Calu3 (cell line): ENCODE measurements around the gene SH2B2. TPM values are rescaled to one million over a fixed set of nuclear protein-coding genes. Genes with fewer than 3 reads are reported as not detected.

Source experiments
- BruUV-seq: library from RNA; stranded (reverse); fragments of 400-500 nt; replicated peaks from 2 replicates; lab custom pipeline; 2021; lab: Mats Ljungman, UMichigan
- CTCF ChIA-PET: fragments of 300-600 bp; sonication (Branson Sonifier 250); formaldehyde crosslinking; loops from one replicate; lab custom pipeline; 2022; ENCODE audit warnings: antibody characterized with exemption; lab: Charles Lee
- DNase-seq: peaks from one replicate; pipeline ENCODE4 v3.0.0; 2022
- H3K27ac Mint-ChIP-seq: one replicate; pipeline ENCODE4 v1.8.0; 2022; ENCODE audit warnings: mixed read lengths; ENCODE audit not compliant: unreplicated experiment
- H3K27me3 Mint-ChIP-seq: one replicate; pipeline ENCODE4 v1.8.0; 2022; ENCODE audit warnings: mixed read lengths; ENCODE audit not compliant: unreplicated experiment
- H3K36me3 Mint-ChIP-seq: one replicate; pipeline ENCODE4 v1.8.0; 2022; ENCODE audit warnings: mild to moderate bottlenecking, moderate library complexity, mixed read lengths; ENCODE audit not compliant: insufficient read depth, unreplicated experiment
- H3K4me1 Mint-ChIP-seq: one replicate; pipeline ENCODE4 v1.8.0; 2022; ENCODE audit warnings: mild to moderate bottlenecking, low read depth, mixed read lengths; ENCODE audit not compliant: unreplicated experiment
- H3K4me3 Mint-ChIP-seq: one replicate; pipeline ENCODE4 v1.8.0; 2022; ENCODE audit warnings: mild to moderate bottlenecking, low read depth, moderate library complexity, mixed read lengths; ENCODE audit not compliant: unreplicated experiment
- H3K9me3 Mint-ChIP-seq: one replicate; pipeline ENCODE4 v1.8.0; 2022; ENCODE audit warnings: low read depth, mixed read lengths; ENCODE audit not compliant: unreplicated experiment
- intact Hi-C: fragments of 100-400 bp; cut with micrococcal nuclease; formaldehyde crosslinking; loops from one replicate; pipeline ENCODE4 v1.10.0; 2022; ENCODE audit not compliant: unreplicated experiment
- total RNA-seq: library from RNA; stranded (reverse); gene quantifications from 2 replicates; pipeline ENCODE4 v1.2.3, GENCODE V29; 2022
- TF ChIP-seq, protein P1 (sequence below): fragments of 200-600 bp; IDR thresholded peaks from one replicate; pipeline ENCODE4 v1.8.0; 2022; ENCODE audit warnings: antibody characterized with exemption; ENCODE audit not compliant: unreplicated experiment

Gene SH2B2
- total RNA-seq, 1 experiment from 2014 or later: 2.7 TPM

DNA sequence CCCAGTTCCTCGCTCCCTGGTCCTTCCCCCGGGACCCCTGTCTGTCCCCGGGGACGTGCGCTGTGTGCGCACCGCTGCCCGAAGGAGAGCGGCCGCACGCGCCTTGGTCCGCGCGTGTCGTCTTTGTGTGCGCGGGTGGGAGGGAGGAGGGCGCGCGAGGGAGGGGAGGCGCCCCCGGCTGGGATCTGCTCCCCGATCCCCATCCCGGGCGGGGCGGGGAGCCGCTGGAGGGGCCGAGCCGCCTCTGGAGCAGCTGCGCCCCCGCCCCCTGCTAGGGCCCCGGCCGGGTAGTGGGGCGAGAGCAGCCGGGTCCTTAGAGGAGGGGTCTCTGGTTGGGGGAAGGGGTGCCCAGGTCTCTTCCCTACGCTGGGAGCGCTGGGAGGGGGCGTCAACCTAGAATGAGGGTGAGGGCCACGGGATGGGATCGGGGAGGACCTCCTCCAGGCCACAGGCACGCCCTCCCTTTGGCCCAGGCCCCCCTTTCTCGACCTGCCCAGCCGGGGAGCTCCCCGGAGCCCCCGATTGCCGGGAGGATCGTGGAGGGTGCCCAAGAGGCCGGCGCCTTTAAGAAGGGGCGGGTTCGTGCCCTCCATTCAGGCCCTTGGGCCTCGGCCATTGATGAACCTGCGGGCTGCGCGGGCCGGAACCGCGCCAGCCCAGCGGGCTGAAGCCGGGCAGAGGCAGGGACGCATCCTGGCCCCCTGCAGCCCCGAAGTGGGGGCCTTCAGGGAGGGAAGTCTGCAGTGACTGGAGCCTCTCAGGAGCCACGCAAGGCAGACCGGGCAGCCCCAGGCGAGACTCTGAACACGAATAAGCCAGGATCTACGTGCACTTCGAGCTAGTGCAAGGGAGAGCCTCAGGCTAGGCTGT is 678 bp downstream of the SH2B2 start:
- H3K27ac Mint-ChIP-seq: no peak overlapping the region
- no peaks in the 10 kb centered on the region for H3K9me3 Mint-ChIP-seq
- BruUV-seq: no TSS peak
- intact Hi-C loops: no loop called here
- peak overlapping the region; percentile 63 for H3K4me3 Mint-ChIP-seq
- no peak for DNase-seq
- H3K36me3 Mint-ChIP-seq: peaks cover 22% of the 10 kb centered on the region
- H3K4me1 Mint-ChIP-seq: peaks cover 7% of the 10 kb centered on the region
- TF ChIP-seq, protein P1, sequence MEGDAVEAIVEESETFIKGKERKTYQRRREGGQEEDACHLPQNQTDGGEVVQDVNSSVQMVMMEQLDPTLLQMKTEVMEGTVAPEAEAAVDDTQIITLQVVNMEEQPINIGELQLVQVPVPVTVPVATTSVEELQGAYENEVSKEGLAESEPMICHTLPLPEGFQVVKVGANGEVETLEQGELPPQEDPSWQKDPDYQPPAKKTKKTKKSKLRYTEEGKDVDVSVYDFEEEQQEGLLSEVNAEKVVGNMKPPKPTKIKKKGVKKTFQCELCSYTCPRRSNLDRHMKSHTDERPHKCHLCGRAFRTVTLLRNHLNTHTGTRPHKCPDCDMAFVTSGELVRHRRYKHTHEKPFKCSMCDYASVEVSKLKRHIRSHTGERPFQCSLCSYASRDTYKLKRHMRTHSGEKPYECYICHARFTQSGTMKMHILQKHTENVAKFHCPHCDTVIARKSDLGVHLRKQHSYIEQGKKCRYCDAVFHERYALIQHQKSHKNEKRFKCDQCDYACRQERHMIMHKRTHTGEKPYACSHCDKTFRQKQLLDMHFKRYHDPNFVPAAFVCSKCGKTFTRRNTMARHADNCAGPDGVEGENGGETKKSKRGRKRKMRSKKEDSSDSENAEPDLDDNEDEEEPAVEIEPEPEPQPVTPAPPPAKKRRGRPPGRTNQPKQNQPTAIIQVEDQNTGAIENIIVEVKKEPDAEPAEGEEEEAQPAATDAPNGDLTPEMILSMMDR: no peak
- no peaks in the 10 kb centered on the region for H3K27me3 Mint-ChIP-seq
- CTCF ChIA-PET: no interaction called here

DNA sequence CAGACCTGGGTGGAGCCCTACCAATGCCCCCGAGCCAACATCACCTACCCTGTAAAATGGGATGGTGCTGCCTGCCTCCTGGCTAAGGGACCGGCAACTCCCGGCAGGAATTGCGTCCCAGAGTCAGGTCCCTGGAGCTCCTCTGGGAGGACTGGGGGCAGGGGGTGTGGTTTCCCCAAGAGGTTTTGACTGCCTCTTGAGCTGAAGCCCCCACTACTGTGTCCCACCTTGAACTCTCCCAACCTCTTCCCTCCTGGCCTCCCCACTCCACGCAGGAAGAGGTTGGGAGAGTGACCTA is 1.3 kb downstream of the SH2B2 start:
- BruUV-seq: no TSS peak
- H3K9me3 Mint-ChIP-seq: no peaks in the 10 kb centered on the region
- CTCF ChIA-PET: no interaction called here
- no peak overlapping the region for H3K27ac Mint-ChIP-seq
- no peaks in the 10 kb centered on the region for H3K27me3 Mint-ChIP-seq
- H3K4me1 Mint-ChIP-seq: peaks cover 7% of the 10 kb centered on the region
- TF ChIP-seq, protein P1: no peak
- peaks cover 22% of the 10 kb centered on the region for H3K36me3 Mint-ChIP-seq
- intact Hi-C loops: no loop called here
- DNase-seq: no peak
- H3K4me3 Mint-ChIP-seq: peak overlapping the region; percentile 63

DNA sequence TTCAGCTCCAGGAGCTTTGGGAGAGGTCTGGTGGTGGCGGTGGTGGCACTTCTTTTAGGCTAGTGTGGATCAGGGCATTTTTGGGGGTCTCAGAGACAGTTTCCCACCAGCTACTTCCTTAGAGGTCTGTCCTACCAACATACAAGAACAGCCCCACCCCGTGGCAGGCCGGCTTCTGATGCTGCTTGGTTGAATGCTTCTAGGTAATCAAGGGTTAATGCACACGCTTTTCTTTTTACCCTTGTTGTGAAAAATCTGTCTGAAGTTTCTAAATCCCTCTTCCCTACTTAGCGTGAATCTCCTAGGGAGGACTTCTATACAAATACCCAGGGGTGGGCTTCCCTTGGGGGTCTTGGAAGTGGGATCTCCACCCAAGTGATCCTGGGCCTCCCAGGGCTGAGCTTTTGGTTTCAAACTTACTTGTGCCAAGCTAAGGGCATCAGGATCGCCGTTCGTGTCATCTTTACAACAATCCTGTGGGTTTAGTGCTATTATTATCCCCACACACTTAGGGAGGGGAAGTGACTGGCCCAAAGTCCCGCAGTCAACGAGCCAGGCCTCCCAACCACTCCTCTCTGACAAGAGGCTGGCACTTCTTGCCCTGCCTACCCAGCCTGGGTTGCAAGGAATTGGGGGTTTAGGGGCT is 1.7 kb downstream of the SH2B2 start:
- H3K9me3 Mint-ChIP-seq: no peaks in the 10 kb centered on the region
- H3K27me3 Mint-ChIP-seq: no peaks in the 10 kb centered on the region
- BruUV-seq: no TSS peak
- peaks cover 7% of the 10 kb centered on the region for H3K4me1 Mint-ChIP-seq
- peak overlapping the region; percentile 63 for H3K4me3 Mint-ChIP-seq
- TF ChIP-seq, protein P1: no peak
- no peak for DNase-seq
- peaks cover 22% of the 10 kb centered on the region for H3K36me3 Mint-ChIP-seq
- CTCF ChIA-PET: no interaction called here
- H3K27ac Mint-ChIP-seq: no peak overlapping the region
- intact Hi-C loops: no loop called here

DNA sequence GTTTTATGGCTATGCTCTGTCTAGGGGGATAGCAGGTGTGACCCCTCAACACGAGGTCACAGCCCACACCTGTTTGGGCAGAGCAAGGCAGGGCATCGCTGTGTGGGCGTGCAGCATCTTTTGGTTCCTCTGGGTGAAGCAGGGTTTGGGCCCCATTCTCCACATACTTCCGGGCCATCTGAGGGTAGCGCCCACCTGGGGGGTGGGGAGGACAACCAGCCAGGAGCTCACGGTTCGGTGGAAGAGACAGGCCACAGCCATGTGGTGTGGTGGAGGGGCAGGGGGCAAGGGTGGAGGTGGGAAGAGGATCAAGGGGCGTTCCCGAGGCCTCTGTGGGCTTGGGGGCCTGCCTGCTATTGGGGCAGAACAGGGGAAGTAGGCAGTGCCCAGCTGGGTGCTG is 2.4 kb downstream of the SH2B2 start:
- CTCF ChIA-PET: no interaction called here
- no peak overlapping the region for H3K27ac Mint-ChIP-seq
- no peak overlapping the region for H3K4me3 Mint-ChIP-seq
- TF ChIP-seq, protein P1: no peak
- intact Hi-C loops: no loop called here
- peaks cover 22% of the 10 kb centered on the region for H3K36me3 Mint-ChIP-seq
- no TSS peak for BruUV-seq
- no peaks in the 10 kb centered on the region for H3K9me3 Mint-ChIP-seq
- no peak for DNase-seq
- peaks cover 7% of the 10 kb centered on the region for H3K4me1 Mint-ChIP-seq
- no peaks in the 10 kb centered on the region for H3K27me3 Mint-ChIP-seq
